ENCODE data around the gene DMKN.

- TF ChIP-seq RAD21 (conservative IDR thresholded peaks at IDR 0.05 in 1 of 2, IDR thresholded peaks at IDR 0.05 in 1 of 2): no peak
- TF ChIP-seq MAX (IDR thresholded peaks at IDR 0.05): no peak
- TF ChIP-seq HMGXB4 (CRISPR knock-in tag; IDR thresholded peaks at IDR 0.05; ENCODE audit: borderline replicate concordance): no peak
- TF ChIP-seq CTCF (IDR thresholded peaks at IDR 0.05): no peak
- no peak for TF ChIP-seq POLR2A (IDR thresholded peaks at IDR 0.05; ENCODE audit: low read length)
- TF ChIP-seq CHD2 (IDR thresholded peaks at IDR 0.05; ENCODE audit: low read length, partially characterized antibody): no peak
- TF ChIP-seq ELK1 (IDR thresholded peaks at IDR 0.05; ENCODE audit: low read depth, low read length): no peak
- no peak for TF ChIP-seq HEYL (CRISPR knock-in tag; IDR thresholded peaks at IDR 0.05)
- no peak for TF ChIP-seq CBX2 (IDR thresholded peaks at IDR 0.05; ENCODE audit: borderline replicate concordance, low read depth)
- TF ChIP-seq JUN (IDR thresholded peaks at IDR 0.05): no peak
Measured at GRCh38 chr19:35558400-35559280, 45.2 kb upstream of the DMKN start.
